GM20431 (cell line): ENCODE results near the gene HRC.
"Not testable (repeated sequence)": the region's sequence is repeated elsewhere in the genome, so short reads cannot be mapped to it uniquely, and the experiment has no call there.

Source experiments
- in situ Hi-C: fragments of 300-500 bp; cut with MseI, MboI; formaldehyde crosslinking; loops from one replicate; pipeline ENCODE4 v1.15.0; 2020; ENCODE audit warnings: low sequenced_read_pairs; ENCODE audit not compliant: unreplicated experiment

The HRC gene

DNA sequence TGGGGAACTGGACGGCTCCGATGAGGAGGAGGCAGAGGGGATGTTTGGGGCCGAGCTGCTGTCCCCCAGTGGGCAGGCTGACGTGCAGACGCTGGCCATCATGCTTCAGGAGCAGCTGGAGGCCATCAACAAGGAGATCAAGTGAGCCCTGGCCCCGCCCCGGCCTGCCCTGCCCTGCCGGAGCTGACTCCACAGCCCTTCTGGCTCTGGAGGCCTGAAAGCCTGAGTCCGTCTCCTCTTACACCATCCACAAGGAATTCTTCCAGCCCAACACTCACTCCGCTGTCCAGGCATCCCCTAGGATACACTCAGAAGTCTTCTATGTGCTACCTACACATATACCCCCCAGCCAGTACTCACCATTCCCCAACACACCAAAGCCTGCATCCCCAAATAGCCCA lies 18.4 kb downstream of the HRC start:
- in situ Hi-C loops: no loop called here

DNA sequence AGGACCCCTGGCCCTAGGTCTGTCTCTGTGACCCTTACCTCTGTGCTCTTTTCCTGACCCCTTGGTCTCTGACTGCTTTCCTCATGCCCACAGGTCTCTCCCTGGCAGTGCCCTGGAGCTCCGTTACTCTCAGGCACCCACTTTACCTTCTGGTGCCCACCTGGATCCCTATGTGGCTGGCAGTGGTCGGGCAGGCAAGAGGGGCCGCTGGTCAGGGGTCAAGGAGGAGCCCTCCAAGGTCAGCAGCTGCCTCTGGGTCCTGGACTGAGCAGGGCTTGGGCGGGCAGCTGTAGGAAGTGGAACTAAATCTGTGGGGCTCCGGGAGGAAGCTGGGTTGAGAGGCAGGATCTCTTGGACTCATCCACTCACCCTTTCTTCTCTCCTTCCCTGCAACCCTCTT lies 19.5 kb downstream of the HRC start:
- in situ Hi-C loops: no loop called here

DNA sequence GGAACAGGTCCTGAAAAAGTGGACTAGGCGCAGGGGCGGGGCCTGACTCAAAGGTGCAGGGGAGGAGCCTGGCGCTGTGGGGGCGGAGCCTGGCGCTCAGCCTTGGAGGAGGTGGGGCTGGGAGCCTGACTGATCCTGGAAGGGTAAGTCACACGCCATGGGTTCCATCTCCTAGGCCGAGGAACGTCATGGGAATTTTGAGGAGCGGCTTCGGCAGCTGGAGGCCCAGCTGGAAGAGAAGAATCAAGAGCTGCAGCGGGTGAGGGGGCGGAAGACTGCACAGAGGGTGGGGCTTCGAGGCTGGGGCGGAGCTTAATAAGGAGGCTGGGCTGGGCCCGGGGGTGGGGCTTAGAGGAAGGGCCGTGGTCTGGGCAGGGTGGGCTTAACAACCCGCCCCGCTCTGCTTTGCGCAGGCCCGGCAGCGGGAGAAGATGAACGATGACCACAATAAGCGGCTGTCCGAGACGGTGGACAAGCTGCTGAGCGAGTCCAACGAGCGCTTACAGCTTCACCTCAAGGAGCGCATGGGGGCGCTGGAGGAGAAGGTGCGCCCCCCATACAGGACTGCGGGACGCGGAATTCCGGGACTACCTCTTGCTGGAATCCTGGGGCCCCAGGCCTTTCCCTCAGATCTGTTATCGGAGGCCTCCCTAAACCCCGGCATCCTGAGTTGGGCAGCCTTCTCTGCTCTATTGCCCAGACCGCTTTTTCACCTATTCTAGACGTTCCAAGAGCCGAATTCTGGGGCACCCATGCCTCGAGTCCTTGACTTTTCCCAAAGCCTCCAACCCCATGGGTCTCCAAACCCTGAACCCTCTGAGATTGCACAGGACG lies 21.4 kb downstream of the HRC start:
- in situ Hi-C loops: no loop called here

DNA sequence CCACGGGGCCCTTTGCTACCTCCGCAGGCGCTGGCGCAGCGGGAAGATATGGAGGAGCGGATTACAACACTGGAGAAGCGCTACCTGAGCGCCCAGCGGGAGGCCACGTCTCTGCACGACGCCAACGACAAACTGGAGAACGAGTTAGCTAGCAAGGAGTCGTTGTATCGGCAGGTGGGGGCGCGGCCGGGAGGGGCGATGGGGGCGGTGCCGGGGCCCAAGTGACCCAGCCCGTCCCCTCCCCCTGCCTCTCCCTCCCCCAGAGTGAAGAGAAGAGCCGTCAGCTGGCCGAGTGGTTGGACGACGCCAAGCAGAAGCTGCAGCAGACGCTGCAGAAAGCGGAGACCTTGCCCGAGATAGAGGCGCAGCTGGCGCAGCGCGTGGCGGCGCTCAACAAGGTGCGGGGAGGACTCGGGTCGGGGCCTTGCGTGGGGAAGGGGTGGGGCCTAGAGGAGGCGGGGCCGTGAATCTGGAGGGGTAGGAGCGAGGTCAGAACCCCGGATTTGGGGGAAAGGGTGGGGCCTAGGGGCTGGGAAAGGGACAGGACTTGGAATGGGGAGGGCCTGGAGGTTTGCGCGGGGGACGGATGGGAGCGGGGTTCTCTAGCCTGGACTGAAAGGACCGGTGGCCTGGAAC lies 22.1 kb downstream of the HRC start:
- in situ Hi-C loops: no loop called here

DNA sequence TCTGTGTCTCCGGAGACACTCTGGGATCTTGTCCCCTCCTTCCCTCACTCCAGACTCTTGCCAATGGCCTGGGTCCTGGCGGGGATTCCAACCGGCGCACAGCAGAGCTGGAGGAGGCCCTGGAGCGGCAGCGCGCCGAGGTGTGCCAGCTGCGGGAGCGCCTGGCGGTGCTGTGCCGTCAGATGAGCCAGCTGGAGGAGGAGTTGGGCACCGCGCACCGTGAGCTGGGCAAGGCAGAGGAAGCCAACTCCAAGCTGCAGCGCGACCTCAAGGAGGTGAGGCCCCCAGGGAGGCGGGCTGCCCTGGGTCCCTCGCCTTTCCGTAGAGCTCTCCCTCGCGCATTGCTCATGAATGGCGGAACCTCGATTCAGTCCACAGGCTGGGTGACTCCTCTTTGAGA lies 24.9 kb downstream of the HRC start:
- in situ Hi-C loops: no loop called here

DNA sequence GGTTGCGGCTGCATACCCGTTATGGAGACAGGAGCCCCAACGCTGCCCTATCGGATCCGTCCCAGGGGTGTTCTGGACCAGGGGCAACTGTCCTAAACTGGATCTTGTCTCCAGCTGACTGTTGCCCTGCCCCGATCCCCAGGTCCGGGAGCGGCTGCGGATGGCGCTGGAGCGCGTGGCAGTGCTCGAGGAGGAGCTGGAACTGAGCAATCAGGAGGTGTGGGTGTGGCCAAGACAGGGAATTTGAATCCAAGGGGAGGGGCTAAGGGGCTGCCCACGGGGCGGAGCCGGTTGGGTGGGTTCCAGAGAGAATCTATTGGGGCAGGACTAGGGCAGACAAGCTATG lies 26.0 kb downstream of the HRC start:
- in situ Hi-C loops: no loop called here

DNA sequence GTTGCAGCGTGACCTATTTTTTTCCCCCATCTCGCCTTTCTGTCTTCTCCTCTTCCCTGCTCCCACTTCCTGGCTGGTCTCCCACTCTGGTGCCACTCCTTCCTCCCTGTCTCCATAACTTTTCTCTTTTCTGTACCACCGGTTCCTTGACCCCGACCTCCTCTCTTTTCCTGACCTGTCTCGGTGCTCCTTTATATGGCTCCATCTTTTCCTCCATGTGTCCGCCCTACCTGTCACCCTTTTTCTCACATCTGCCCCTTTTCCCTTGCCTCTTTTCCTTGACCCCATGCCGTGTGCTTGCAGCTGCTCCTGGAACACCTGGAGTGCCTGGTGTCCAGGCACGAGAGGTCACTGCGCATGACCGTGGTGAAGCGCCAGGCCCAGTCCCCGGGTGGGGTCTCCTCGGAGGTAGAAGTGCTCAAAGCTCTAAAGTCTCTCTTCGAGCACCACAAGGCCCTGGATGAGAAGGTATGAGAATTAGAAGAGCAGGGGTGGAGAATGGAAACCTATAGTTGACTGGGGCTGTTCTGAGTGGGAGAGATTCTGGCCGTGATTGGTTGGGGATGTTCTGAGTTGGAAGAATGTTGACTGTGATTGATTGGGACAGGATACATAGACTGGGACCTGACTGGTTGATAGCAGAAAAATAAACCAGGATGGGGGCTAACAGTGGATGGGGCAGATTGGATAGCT lies 26.5 kb downstream of the HRC start:
- in situ Hi-C loops: no loop called here

DNA sequence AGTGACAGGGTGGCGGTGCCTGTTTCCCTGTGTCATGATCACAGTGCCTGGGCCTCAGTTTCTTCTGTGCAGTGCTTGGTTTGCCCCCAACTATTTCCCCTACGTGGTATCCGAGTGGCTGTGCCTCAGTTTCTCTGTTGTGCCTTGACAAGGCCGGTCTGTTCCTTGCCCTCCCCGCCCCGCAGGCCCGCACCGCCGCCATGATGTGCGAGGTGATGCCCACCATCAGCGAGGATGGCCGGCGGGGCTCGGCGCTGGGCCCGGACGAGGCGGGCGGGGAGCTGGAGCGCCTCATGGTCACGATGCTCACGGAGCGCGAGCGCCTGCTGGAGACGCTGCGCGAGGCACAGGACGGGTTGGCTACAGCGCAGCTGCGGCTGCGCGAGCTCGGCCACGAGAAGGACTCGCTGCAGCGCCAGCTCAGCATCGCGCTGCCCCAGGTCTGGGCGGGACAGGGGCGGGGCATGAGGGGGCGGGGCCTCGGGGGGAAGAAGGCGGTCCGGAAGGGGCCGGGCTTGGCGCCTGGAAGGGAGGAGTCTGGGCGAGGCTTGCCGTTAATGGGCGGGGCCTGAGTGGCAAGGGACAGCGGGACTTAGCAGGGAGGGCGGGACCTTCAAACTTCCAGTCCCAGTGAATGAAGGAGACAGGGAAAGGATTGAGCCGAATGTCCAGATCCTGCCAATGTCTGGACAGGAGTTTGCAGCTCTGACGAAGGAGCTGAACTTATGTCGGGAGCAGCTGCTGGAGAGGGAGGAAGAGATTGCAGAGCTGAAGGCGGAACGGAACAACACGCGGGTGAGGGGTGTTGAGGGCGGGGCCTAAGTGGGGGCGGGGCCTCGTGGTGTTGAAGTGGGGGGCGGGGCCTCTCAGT lies 27.3 kb downstream of the HRC start:
- in situ Hi-C loops: no loop called here

DNA sequence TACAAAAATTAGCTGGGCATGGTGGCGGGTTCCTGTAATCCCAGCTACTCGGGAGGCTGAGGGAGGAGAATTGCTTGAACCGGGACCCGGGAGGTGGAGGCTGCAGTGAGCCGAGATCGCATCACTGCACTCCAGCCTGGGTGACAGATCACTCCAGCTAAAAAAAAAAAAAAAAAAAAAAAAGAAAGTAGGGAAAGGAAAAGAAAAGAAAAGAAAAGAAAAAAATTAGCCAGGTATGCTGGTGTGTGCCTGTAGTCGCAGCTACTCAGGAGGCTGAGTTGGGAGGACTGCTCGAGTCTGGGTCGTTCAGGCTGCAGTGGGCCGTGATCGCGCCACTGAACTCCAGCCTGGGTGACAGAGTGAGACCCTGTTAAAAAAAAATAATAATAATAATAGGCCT lies 28.0 kb downstream of the HRC start:
- in situ Hi-C loops: not testable (repeated sequence)

DNA sequence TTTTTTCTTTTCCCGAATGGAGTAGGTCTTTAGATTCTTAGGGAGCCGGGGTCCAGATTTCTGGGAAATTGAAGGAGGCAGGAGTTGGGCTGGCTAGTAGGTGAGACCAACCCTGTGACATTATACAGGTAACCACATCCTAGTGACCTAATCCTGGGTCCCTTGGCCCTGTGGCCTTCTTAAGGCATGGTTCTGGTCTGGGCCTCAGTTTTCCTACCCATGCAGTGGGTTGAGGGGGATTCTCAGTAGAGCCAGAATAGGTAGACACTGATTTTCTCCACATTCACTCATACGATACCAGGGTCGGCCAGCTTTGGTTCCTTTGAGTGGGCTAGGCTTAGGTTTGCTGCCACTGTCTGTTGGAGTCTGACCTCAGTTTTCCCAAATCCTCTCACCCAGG lies 28.6 kb downstream of the HRC start:
- in situ Hi-C loops: no loop called here

DNA sequence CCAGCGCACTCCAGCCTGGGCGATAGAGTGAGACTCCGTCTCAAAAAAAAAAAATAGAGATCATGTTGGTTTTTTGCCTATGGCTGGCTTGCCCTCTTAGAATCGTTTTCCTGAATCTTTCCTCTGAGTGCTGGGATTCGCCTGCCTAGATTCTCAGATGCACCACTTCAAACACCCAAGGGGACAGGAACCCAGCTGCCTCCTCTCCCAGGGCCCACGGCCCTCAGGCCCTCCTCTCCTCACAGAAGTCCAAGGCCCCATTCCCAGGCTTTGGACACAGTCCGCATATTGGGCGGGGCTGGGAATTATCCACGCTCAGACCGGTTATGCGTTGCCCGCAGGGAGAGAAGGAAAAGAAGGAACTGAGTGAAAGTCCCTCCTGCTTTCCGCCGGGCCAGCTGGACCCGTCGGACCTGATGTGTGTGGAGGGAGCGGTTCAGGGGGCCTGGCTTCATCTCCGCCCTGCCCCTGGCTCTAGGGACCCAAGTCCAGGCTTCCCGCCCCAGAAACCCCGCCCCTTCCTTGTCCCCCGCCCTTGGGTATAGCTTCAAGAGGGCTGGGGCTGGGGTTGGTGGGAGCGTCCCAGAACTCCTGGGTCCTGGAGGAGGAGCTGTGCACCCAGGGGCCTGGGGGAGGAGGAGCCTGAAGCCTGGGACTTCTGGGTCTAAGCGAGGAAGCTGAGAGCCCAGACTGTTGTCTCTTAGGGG lies 30.0 kb downstream of the HRC start:
- in situ Hi-C loops: no loop called here

DNA sequence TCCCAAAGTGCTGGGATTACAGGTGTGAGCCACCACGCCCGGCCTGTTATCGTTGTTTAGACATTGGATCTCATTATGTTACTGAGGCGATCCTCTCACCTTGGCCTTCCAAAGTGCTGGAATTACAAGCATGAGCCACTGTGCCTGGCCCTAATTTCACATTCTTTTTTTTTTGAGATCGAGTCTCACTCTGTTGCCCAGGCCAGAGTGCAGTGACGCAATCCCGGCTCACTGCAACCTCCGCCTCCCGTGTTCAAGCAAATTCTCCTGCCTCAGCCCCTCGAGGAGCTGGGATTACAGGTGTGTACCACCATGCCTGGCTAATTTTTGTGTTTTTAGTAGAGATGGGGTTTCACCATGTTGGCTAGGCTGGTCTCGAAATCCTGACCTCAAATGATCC lies 31.9 kb downstream of the HRC start:
- in situ Hi-C loops: not testable (repeated sequence)

DNA sequence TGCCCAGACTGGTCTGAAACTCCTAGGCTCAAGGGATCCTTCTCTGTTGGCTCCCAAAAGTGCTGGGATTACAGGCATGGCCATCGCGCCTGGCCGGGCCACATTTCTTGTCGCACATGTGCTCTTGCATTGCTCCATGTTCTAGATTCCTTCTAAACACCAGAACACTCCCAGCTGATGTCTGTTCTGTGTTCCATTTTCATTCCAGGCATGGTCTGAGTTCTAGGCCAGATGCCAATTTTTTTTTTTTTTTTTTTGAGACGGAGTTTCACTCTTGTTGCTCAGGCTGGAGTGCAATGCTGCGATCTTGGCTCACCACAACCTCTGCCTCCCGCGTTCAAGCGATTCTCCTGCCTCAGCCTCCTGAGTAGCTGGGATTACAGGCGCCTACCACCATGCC lies 33.4 kb downstream of the HRC start:
- in situ Hi-C loops: not testable (repeated sequence)

DNA sequence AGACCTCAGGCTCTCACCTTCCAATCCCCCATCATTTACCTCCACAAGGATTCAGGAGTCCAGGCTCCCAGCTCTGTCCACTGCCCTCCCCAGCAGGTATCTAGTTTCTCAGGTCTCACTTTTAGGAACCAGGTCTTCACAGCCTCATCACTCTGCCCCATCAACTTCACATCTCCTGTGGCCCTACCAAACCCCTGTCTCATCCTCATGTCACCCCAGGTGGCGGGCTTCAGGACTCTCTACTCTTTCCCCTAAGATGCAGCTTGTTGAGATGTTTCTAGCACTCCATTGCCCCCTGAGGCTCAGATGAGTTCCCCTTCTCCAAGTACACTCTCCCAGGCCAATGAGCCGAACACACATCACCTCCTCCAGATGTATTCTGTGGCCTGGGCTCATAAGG lies 34.3 kb downstream of the HRC start:
- in situ Hi-C loops: no loop called here

DNA sequence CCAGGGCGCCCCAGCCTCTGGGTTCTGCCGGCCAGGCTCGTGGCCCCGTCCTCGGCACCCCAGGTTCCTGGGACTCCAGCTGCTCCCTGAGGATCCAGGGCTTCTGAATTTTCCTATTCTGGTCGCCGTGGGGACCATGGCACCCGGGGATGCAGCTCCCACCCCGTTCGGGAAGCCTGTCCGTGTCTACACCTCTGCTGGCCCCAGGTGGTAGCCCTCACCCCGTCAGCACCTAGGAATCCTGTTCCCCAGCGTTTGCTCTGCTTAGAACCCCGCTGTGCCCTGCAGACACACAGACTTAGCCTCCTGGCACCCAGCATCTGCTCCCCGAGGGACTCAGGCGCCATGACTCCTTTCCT lies 34.9 kb downstream of the HRC start:
- in situ Hi-C loops: no loop called here

DNA sequence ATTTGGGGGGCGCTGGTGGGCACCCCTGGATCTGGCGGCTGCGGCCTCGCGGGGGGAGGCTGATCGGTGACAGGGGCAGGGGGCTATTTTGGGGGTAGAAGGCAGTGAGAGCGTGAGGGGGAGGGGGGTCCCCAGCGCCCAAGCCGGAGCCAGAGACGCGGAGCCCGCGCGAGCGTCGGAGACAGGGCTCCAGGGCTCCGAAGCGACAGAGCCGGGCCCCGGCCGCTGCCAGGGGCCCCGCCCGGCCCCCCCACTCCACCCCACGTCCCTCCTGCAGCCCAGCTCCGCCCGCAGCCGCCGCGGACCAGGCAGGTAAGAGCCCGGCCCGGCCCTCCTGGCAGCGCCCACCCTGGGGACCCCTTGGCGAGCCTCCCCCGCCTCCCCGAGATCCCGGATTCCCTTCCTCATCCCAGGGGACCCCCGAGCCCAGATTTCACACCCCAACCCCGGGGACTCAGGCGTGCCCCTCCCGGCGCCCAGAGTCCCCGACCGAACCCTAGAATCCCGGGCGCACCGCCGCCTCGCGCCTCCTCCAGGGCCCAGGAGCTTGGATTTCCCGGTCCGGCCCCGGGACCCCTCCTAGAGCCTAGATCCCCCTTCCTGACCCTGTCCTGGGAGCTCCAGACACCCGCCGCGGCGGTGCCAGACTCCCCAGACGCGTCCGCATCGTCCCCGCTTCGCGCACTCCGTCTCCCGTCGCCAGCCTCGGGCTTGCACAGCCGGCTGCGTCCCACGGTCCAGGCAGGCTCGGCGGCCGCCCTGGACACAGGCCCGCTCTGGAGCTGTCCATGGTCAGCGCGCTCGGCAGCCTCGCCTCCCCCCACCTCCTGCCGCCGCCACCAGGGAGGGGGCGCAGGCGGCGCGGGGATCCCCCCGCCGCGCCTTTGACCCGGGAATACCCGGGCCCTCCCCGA lies 35.5 kb downstream of the HRC start, which contains the start of gene PPFIA3:
Gene PPFIA3, plus strand, starts transcription at position 134 of the 914 bp plus-strand sequence. CDS start 8,330 bp downstream, outside the sequence.
- in situ Hi-C loops: no loop called here

DNA sequence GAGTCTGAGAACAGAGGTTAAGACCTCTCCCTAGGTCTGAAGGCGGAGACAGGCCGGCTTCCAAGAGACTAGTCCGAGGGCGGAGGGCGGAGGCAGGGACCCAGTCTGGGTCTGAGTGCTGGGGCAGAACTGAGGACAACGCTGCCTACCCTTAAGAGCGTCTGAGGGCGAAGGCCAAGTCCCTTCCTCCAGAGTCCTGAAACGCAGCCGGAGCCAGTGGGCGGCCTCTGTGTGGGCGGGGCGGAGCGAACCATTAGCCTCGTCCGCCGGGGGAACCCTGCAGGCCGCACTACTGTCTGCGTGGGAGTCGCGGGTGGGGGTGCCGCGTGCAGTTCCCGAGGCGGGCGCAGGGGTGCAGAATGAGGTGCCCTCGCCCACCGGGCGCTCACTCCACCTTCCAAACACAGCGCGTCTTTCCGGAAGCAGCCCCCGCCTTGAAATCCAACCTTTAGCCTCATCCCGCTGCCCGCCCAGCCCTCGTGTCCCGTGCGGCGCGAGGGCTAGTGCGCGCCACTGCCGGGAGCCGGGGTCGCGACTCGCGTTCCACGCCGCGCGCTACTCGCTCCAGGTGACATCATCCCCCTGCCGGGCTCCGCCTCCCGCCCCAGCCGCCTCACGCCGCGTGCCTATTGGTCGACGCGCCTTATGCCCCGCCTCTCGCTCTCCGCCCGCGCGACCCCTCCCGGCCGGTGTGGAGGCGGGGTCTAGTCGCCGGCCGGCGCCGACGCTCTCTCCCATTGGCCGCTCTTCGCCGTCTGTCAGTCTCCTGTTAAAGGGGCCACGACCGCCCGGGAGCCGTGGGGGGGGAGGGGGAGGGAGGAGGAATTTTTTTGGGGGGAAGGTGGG lies 36.4 kb downstream of the HRC start, which contains the start of gene C19orf73:
Gene C19orf73, minus strand, starts transcription at position 579 of the 846 bp plus-strand sequence. Its CDS starts 121 bp downstream, at position 458.
- in situ Hi-C loops: no loop called here
